ENCODE results near the gene CWC22.

DNA sequence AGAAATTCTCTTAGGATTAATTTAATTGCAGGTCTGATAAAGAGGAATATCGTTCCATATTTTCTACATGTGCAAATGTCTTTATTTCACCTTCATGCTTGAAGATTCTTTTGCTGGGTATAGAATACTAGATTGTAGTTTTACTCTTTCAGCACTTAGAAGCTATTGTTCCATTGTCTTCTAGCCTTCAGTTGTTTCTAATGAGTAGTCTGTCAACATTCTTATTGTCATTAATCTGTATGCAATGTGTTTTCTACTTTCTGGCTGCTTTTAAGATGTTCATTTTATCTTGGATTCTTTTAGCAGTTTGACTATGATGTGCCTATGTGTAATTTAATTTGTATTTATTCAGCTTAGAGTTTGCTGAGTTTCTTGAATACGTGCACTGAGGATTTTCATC is 81.4 kb downstream of the CWC22 start:
- TF ChIP-seq, protein P1, sequence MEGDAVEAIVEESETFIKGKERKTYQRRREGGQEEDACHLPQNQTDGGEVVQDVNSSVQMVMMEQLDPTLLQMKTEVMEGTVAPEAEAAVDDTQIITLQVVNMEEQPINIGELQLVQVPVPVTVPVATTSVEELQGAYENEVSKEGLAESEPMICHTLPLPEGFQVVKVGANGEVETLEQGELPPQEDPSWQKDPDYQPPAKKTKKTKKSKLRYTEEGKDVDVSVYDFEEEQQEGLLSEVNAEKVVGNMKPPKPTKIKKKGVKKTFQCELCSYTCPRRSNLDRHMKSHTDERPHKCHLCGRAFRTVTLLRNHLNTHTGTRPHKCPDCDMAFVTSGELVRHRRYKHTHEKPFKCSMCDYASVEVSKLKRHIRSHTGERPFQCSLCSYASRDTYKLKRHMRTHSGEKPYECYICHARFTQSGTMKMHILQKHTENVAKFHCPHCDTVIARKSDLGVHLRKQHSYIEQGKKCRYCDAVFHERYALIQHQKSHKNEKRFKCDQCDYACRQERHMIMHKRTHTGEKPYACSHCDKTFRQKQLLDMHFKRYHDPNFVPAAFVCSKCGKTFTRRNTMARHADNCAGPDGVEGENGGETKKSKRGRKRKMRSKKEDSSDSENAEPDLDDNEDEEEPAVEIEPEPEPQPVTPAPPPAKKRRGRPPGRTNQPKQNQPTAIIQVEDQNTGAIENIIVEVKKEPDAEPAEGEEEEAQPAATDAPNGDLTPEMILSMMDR (IDR thresholded peaks at IDR 0.05; ENCODE audit: low read length): no peak
- TF ChIP-seq EZH2 (optimal IDR thresholded peaks at IDR 0.05; ENCODE audit: low read depth, low read length) (no peak), EZH2phosphoT487 (IDR thresholded peaks at IDR 0.05; ENCODE audit: low read length) (no peak)

Data from MM.1S (cell line).